Measurements from ENCODE around the gene PTPRZ1. TPM values are rescaled to one million over a fixed set of nuclear protein-coding genes. Genes with fewer than 3 reads are reported as not detected.
A peak's percentile ranks its signal among the peaks of the same experiment; 100 is the strongest.

Gene PTPRZ1
- total RNA-seq, 1 experiment from 2014 or later, result 0.58 TPM

DNA sequence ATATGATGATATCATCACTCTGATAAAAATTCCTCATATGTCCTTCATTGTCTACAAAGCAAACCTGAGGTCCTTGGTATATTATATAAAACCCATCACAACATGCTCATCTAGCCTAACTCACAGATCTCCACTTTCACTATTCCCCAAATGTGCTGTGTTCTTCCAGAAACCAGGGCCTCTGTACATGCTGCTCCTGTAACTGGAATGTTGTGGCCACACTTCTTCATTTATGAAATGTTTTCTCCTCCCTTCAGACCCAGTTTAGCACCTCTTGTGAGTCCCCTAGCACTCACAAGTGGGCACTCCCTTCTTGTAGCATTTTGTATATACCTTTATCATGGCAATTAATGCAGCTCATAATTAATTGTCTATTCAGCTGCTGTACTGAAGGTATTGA is 209.2 kb downstream of the PTPRZ1 start:
- no TSS peak for BruUV-seq (replicated peaks)
- H3K4me3 ChIP-seq (ENCODE audit: low read depth, low read length, poor library complexity, severe bottlenecking), result no peak overlapping the region
- H3K36me3 ChIP-seq (ENCODE audit: insufficient read depth, low read length, poor library complexity, severe bottlenecking), result peaks cover 23% of the 10 kb centered on the region
- no peaks in the 10 kb centered on the region for H3K4me1 ChIP-seq (ENCODE audit: insufficient read depth, low read length, poor library complexity, severe bottlenecking)
- intact Hi-C loops (cut with micrococcal nuclease; ENCODE audit: unreplicated experiment), result no loop called here
- DNase-seq (ENCODE audit: low spot score), result no peak
- ChIA-PET CTCF (no interaction called here), POLR2A (ENCODE audit: low non-redundant PET) (no interaction called here)
- no peaks in the 10 kb centered on the region for H3K9me3 ChIP-seq (ENCODE audit: low read depth, low read length, poor library complexity, severe bottlenecking)
- no peak overlapping the region for H3K27ac ChIP-seq (ENCODE audit: low read depth, low read length, poor library complexity, severe bottlenecking)
- TF ChIP-seq, protein P1, sequence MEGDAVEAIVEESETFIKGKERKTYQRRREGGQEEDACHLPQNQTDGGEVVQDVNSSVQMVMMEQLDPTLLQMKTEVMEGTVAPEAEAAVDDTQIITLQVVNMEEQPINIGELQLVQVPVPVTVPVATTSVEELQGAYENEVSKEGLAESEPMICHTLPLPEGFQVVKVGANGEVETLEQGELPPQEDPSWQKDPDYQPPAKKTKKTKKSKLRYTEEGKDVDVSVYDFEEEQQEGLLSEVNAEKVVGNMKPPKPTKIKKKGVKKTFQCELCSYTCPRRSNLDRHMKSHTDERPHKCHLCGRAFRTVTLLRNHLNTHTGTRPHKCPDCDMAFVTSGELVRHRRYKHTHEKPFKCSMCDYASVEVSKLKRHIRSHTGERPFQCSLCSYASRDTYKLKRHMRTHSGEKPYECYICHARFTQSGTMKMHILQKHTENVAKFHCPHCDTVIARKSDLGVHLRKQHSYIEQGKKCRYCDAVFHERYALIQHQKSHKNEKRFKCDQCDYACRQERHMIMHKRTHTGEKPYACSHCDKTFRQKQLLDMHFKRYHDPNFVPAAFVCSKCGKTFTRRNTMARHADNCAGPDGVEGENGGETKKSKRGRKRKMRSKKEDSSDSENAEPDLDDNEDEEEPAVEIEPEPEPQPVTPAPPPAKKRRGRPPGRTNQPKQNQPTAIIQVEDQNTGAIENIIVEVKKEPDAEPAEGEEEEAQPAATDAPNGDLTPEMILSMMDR (conservative IDR thresholded peaks at IDR 0.05; ENCODE audit: low read depth, low read length), result no peak
- no peak for TF ChIP-seq EZH2 (IDR thresholded peaks at IDR 0.05; ENCODE audit: borderline replicate concordance, low read depth, low read length, poor library complexity, severe bottlenecking)
- no peaks in the 10 kb centered on the region for H3K27me3 ChIP-seq (replicated peaks; ENCODE audit: insufficient read depth, low read depth, low read length, poor library complexity)

DNA sequence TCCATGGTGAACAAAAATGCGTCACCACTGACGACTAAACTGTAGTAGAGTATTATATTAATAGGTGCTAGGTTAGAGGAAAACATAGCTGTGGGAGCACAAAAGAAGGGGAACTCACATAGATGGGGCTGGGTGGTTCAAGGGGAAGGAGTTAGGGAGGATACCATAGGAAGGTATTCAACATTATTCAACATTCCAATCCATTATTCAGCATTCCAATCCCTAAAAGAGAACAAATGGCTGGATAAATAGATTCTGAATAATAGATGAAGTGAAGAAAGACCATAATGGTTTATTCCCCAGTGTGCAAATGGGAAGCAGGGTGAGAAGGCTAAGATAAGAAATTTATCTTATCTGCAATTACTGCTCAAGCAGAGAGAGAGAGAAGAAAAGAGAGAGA is 209.7 kb downstream of the PTPRZ1 start:
- intact Hi-C loops (cut with micrococcal nuclease; ENCODE audit: unreplicated experiment), result no loop called here
- no peaks in the 10 kb centered on the region for H3K4me1 ChIP-seq (ENCODE audit: insufficient read depth, low read length, poor library complexity, severe bottlenecking)
- H3K9me3 ChIP-seq (ENCODE audit: low read depth, low read length, poor library complexity, severe bottlenecking), result no peaks in the 10 kb centered on the region
- no peak for DNase-seq (ENCODE audit: low spot score)
- CTCF ChIA-PET, result no interaction called here
- H3K27me3 ChIP-seq (replicated peaks; ENCODE audit: insufficient read depth, low read depth, low read length, poor library complexity), result no peaks in the 10 kb centered on the region
- TF ChIP-seq, protein P1 (conservative IDR thresholded peaks at IDR 0.05; ENCODE audit: low read depth, low read length), result no peak
- TF ChIP-seq EZH2 (IDR thresholded peaks at IDR 0.05; ENCODE audit: borderline replicate concordance, low read depth, low read length, poor library complexity, severe bottlenecking), result no peak
- H3K4me3 ChIP-seq (ENCODE audit: low read depth, low read length, poor library complexity, severe bottlenecking), result no peak overlapping the region
- H3K36me3 ChIP-seq (ENCODE audit: insufficient read depth, low read length, poor library complexity, severe bottlenecking), result peaks cover 18% of the 10 kb centered on the region
- H3K27ac ChIP-seq (ENCODE audit: low read depth, low read length, poor library complexity, severe bottlenecking), result no peak overlapping the region
- POLR2A ChIA-PET (ENCODE audit: low non-redundant PET), result interaction anchor here (0.6 kb wide), 1 partner anchor 19 kb away, joined by 3 read pairs; no protein-coding TSS in a partner anchor
- BruUV-seq (replicated peaks), result no TSS peak

- DNase-seq (ENCODE audit: low spot score), result peak; percentile 82
- BruUV-seq (replicated peaks), result no TSS peak
- H3K27me3 ChIP-seq (replicated peaks; ENCODE audit: insufficient read depth, low read depth, low read length, poor library complexity), result no peaks in the 10 kb centered on the region
- TF ChIP-seq, protein P1 (conservative IDR thresholded peaks at IDR 0.05; ENCODE audit: low read depth, low read length), result peak; percentile 93
- TF ChIP-seq EZH2 (IDR thresholded peaks at IDR 0.05; ENCODE audit: borderline replicate concordance, low read depth, low read length, poor library complexity, severe bottlenecking), result no peak
- H3K4me3 ChIP-seq (ENCODE audit: low read depth, low read length, poor library complexity, severe bottlenecking), result no peak overlapping the region
- no peaks in the 10 kb centered on the region for H3K9me3 ChIP-seq (ENCODE audit: low read depth, low read length, poor library complexity, severe bottlenecking)
- H3K27ac ChIP-seq (ENCODE audit: low read depth, low read length, poor library complexity, severe bottlenecking), result no peak overlapping the region
- H3K36me3 ChIP-seq (ENCODE audit: insufficient read depth, low read length, poor library complexity, severe bottlenecking), result peaks cover 8% of the 10 kb centered on the region
- no peaks in the 10 kb centered on the region for H3K4me1 ChIP-seq (ENCODE audit: insufficient read depth, low read length, poor library complexity, severe bottlenecking)
- CTCF ChIA-PET, result interaction anchor here (0.6 to 1.2 kb wide), 4 partner anchors 29 to 440 kb away, joined by 3 to 9 read pairs (median 5); no protein-coding TSS in a partner anchor
- intact Hi-C loops (cut with micrococcal nuclease; ENCODE audit: unreplicated experiment), result loop anchor here (2.0 to 10.0 kb wide), 4 partner anchors 122 to 1062 kb away; no protein-coding TSS in a partner anchor
- POLR2A ChIA-PET (ENCODE audit: low non-redundant PET), result interaction anchor here (0.5 to 0.6 kb wide), 3 partner anchors 68 to 426 kb away, joined by 4 to 8 read pairs (median 6); no protein-coding TSS in a partner anchor
Measured at GRCh38 chr7:122092964-122093797, 220.2 kb downstream of the PTPRZ1 start.

All from A673 (cell line).